ENCODE data around the gene ACOX2. TPM values are rescaled to one million over a fixed set of nuclear protein-coding genes. Genes with fewer than 3 reads are reported as not detected.

Gene ACOX2
- total RNA-seq, 1 donor, result 28.6 TPM

- Histone ChIP-seq H3K36me3 (ENCODE audit: insufficient read depth, low read length) (peaks cover 2% of the 10 kb centered on the region), H2AFZ (ENCODE audit: low read length) (peak overlapping the region; percentile 97), H3K79me2 (ENCODE audit: insufficient read depth, low read length) (no peaks in the 10 kb centered on the region), H3K9me3 (ENCODE audit: low read depth, low read length) (no peaks in the 10 kb centered on the region), H3K27me3 (ENCODE audit: insufficient read depth, low read length) (no peaks in the 10 kb centered on the region), H3K4me1 (ENCODE audit: insufficient read depth, low read length) (peaks cover 20% of the 10 kb centered on the region), H3K4me3 (ENCODE audit: insufficient read depth, low read length) (peak overlapping the region; percentile 19), H4K20me1 (ENCODE audit: insufficient read depth, low read length) (no peaks in the 10 kb centered on the region), H3K27ac (ENCODE audit: low read depth, low read length) (peak overlapping the region; percentile 60), H3K4me2 (ENCODE audit: insufficient read depth, low read length) (peak overlapping the region; percentile 87)
- TF ChIP-seq, protein P1, sequence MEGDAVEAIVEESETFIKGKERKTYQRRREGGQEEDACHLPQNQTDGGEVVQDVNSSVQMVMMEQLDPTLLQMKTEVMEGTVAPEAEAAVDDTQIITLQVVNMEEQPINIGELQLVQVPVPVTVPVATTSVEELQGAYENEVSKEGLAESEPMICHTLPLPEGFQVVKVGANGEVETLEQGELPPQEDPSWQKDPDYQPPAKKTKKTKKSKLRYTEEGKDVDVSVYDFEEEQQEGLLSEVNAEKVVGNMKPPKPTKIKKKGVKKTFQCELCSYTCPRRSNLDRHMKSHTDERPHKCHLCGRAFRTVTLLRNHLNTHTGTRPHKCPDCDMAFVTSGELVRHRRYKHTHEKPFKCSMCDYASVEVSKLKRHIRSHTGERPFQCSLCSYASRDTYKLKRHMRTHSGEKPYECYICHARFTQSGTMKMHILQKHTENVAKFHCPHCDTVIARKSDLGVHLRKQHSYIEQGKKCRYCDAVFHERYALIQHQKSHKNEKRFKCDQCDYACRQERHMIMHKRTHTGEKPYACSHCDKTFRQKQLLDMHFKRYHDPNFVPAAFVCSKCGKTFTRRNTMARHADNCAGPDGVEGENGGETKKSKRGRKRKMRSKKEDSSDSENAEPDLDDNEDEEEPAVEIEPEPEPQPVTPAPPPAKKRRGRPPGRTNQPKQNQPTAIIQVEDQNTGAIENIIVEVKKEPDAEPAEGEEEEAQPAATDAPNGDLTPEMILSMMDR (IDR thresholded peaks at IDR 0.05; ENCODE audit: extremely low read depth, low read depth, low read length), result no peak
- DNase-seq (ENCODE audit: insufficient read length, low spot score, missing footprints), result peak; percentile 41
Observed at GRCh38 chr3:58535531-58536500, 1.2 kb downstream of the ACOX2 start.

GRCh38 chr3:58534592-58535494, 2.1 kb downstream of the ACOX2 start:
- H3K27ac ChIP-seq (ENCODE audit: low read depth, low read length), result no peak overlapping the region
- TF ChIP-seq, protein P1 (IDR thresholded peaks at IDR 0.05; ENCODE audit: extremely low read depth, low read depth, low read length), result no peak
- no peaks in the 10 kb centered on the region for H3K9me3 ChIP-seq (ENCODE audit: low read depth, low read length)
- no peaks in the 10 kb centered on the region for H3K27me3 ChIP-seq (ENCODE audit: insufficient read depth, low read length)
- peak; percentile 68 for DNase-seq (ENCODE audit: insufficient read length, low spot score, missing footprints)
- no peak overlapping the region for H2AFZ ChIP-seq (ENCODE audit: low read length)
- H3K36me3 ChIP-seq (ENCODE audit: insufficient read depth, low read length), result peaks cover 2% of the 10 kb centered on the region
- H4K20me1 ChIP-seq (ENCODE audit: insufficient read depth, low read length), result no peaks in the 10 kb centered on the region
- H3K4me3 ChIP-seq (ENCODE audit: insufficient read depth, low read length), result no peak overlapping the region
- H3K79me2 ChIP-seq (ENCODE audit: insufficient read depth, low read length), result no peaks in the 10 kb centered on the region
- H3K4me1 ChIP-seq (ENCODE audit: insufficient read depth, low read length), result peaks cover 20% of the 10 kb centered on the region
- no peak overlapping the region for H3K4me2 ChIP-seq (ENCODE audit: insufficient read depth, low read length)

- Histone ChIP-seq H3K4me2 (ENCODE audit: insufficient read depth, low read length) (no peak overlapping the region), H3K79me2 (ENCODE audit: insufficient read depth, low read length) (no peaks in the 10 kb centered on the region), H3K27me3 (ENCODE audit: insufficient read depth, low read length) (no peaks in the 10 kb centered on the region), H4K20me1 (ENCODE audit: insufficient read depth, low read length) (no peaks in the 10 kb centered on the region), H3K4me1 (ENCODE audit: insufficient read depth, low read length) (peaks cover 26% of the 10 kb centered on the region), H2AFZ (ENCODE audit: low read length) (peak overlapping the region; percentile 21), H3K4me3 (ENCODE audit: insufficient read depth, low read length) (no peak overlapping the region), H3K9me3 (ENCODE audit: low read depth, low read length) (no peaks in the 10 kb centered on the region), H3K27ac (ENCODE audit: low read depth, low read length) (no peak overlapping the region), H3K36me3 (ENCODE audit: insufficient read depth, low read length) (peaks cover 5% of the 10 kb centered on the region)
- DNase-seq (ENCODE audit: insufficient read length, low spot score, missing footprints), result peak; percentile 91
- TF ChIP-seq, protein P1 (IDR thresholded peaks at IDR 0.05; ENCODE audit: extremely low read depth, low read depth, low read length), result peak; percentile 90
Observed at GRCh38 chr3:58532794-58533220, 4.2 kb downstream of the ACOX2 start.
